Spleen (tissue), 7 donors: ENCODE results near the gene DDX51.

Source experiments
- POLR2A ChIP-seq, 3 donors: fragments of 450-650 bp; IDR thresholded peaks; one replicate each; pipeline ENCODE4 v1.5.1; 2017; ENCODE audit warnings: antibody characterized with exemption in 3 of 3, mild to moderate bottlenecking in 1 of 3
- TF ChIP-seq, protein P1 (sequence below), 11 experiments: fragments of 200-600 bp in 7 of 11; fragments of 450-650 bp in 4 of 11; sonication (generic) in 4 of 11; IDR thresholded peaks in 8 of 11; conservative IDR thresholded peaks in 3 of 11; 1 replicate in 7 of 11; 2 replicates in 4 of 11; pipeline versions ENCODE4 v1.4.0 to v1.8.0; 2016 to 2021; ENCODE audit warnings: antibody characterized with exemption in 11 of 11, inconsistent platforms in 4 of 11, mild to moderate bottlenecking in 1 of 11
- donor health status: DM: no; HTN: no; CAD: no; lungs with moderate emphysema.
- donor health status: DM: no; HTN: no; CAD: no.
- donor health status: DM: no; HTN: no; CAD: no.

DNA sequence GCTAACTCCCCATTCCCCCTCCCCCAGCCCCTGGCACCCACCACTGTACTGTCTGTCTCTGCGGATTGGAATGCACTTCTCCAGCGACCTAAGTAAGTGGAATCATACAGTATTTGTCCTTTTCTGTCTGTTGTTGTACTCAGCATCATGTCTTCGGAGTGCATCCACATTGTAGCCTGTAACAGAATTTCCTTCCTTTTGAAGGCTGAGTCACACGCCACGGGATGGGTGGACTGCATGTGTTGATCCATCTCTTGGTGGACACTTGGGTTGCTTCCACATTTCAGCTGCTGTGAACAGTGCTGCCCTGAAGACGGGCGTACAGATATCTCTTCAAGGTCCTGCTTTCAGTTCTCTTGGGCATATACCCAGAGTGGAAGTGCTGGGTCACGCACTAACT lies 34.4 kb downstream of the DDX51 start:
- TF ChIP-seq POLR2A (IDR thresholded peaks at IDR 0.05) = no peak
- TF ChIP-seq, protein P1, sequence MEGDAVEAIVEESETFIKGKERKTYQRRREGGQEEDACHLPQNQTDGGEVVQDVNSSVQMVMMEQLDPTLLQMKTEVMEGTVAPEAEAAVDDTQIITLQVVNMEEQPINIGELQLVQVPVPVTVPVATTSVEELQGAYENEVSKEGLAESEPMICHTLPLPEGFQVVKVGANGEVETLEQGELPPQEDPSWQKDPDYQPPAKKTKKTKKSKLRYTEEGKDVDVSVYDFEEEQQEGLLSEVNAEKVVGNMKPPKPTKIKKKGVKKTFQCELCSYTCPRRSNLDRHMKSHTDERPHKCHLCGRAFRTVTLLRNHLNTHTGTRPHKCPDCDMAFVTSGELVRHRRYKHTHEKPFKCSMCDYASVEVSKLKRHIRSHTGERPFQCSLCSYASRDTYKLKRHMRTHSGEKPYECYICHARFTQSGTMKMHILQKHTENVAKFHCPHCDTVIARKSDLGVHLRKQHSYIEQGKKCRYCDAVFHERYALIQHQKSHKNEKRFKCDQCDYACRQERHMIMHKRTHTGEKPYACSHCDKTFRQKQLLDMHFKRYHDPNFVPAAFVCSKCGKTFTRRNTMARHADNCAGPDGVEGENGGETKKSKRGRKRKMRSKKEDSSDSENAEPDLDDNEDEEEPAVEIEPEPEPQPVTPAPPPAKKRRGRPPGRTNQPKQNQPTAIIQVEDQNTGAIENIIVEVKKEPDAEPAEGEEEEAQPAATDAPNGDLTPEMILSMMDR (IDR thresholded peaks at IDR 0.05 in 8 of 11, conservative IDR thresholded peaks at IDR 0.05 in 3 of 11) = no peak
